DOHH2 (cell line): ENCODE measurements around the gene RGCC.

Experiments
- H3F3A ChIP-seq: fragments of 200-600 bp; sonication (generic), shearing (Covaris generic); 2 replicates; pipeline ENCODE4 v1.6.0; 2016; ENCODE audit warnings: antibody characterized with exemption, mild to moderate bottlenecking; ENCODE audit not compliant: control insufficient read depth, insufficient read depth
- H3K27ac ChIP-seq: fragments of 200-600 bp; sonication (generic); 2 replicates; pipeline ENCODE4 v1.5.1; 2014; ENCODE audit warnings: low read depth, mild to moderate bottlenecking, low read length, moderate library complexity
- H3K27me3 ChIP-seq: fragments of 200-600 bp; sonication (generic); 2 replicates; pipeline ENCODE4 v1.6.1; 2014; ENCODE audit warnings: mild to moderate bottlenecking, low read length, mixed read lengths; ENCODE audit not compliant: control insufficient read depth
- H3K36me3 ChIP-seq: fragments of 200-600 bp; sonication (generic); 2 replicates; pipeline ENCODE4 v1.6.1; 2014; ENCODE audit warnings: mild to moderate bottlenecking, low read length, moderate library complexity, mixed read lengths; ENCODE audit not compliant: control insufficient read depth
- H3K4me1 ChIP-seq: fragments of 200-600 bp; sonication (generic); 2 replicates; pipeline ENCODE4 v1.6.1; 2014; ENCODE audit warnings: mild to moderate bottlenecking, low read length, mixed read lengths; ENCODE audit not compliant: control insufficient read depth
- H3K4me2 ChIP-seq: fragments of 200-600 bp; sonication (generic); 2 replicates; pipeline ENCODE4 v1.6.0; 2014; ENCODE audit warnings: mild to moderate bottlenecking, low read length, moderate library complexity
- H3K4me3 ChIP-seq: fragments of 200-600 bp; sonication (generic); 2 replicates; pipeline ENCODE4 v1.5.1; 2014; ENCODE audit warnings: mild to moderate bottlenecking, low read length, mixed read lengths
- H3K79me2 ChIP-seq: fragments of 200-600 bp; sonication (generic); 2 replicates; pipeline ENCODE4 v1.6.1; 2014; ENCODE audit warnings: mild to moderate bottlenecking, low read length, mixed read lengths; ENCODE audit not compliant: control insufficient read depth
- H3K9me2 ChIP-seq: fragments of 200-600 bp; sonication (generic); replicated peaks from 2 replicates; pipeline ENCODE4 v1.6.1; 2014; ENCODE audit warnings: mild to moderate bottlenecking, low read length, mixed read lengths; ENCODE audit not compliant: control insufficient read depth
- H3K9me3 ChIP-seq: fragments of 200-600 bp; sonication (generic); 2 replicates; pipeline ENCODE4 v1.6.1; 2014; ENCODE audit warnings: antibody characterized with exemption, low read length, mixed read lengths; ENCODE audit not compliant: control insufficient read depth, insufficient read depth
- H4K20me1 ChIP-seq: fragments of 200-600 bp; sonication (generic); 2 replicates; pipeline ENCODE4 v1.6.0; 2014; ENCODE audit warnings: low read depth, mild to moderate bottlenecking, antibody characterized with exemption, low read length, moderate library complexity; ENCODE audit not compliant: control insufficient read depth, insufficient read depth
- EZH2phosphoT487 ChIP-seq: fragments of 200-600 bp; sonication (generic); IDR thresholded peaks from 2 replicates; pipeline ENCODE4 v1.6.1; 2017; ENCODE audit warnings: borderline replicate concordance, mild to moderate bottlenecking, antibody characterized with exemption, low read length, moderate library complexity, mixed read lengths
- TF ChIP-seq, protein P1 (sequence below): fragments of 200-600 bp; sonication (generic); IDR thresholded peaks from one replicate; pipeline ENCODE4 v1.5.1; 2014; ENCODE audit warnings: antibody characterized with exemption, mild to moderate bottlenecking, low read depth, low read length; ENCODE audit not compliant: poor library complexity, severe bottlenecking

Gene RGCC

DNA sequence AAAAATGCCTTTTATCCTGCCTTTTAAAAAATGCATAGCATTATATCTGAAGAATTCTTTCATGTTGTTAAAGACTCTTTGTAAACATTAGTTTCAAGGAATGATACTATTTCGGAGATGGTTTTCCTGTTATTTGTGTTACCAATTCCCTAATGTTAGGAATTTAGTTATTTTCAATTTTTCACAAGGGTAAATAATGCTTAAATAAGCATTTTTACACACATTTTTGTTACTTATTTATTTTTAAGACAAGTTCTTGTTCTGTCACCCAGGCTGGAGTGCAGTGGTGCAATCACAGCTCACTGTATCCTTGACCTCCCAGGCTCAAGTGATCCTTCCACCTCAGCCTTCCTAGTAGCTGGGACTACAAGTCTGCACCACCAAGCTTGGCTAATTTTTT lies 49.0 kb downstream of the RGCC start:
- H4K20me1 ChIP-seq = no peaks in the 10 kb centered on the region
- H3K4me2 ChIP-seq = no peak overlapping the region
- H3K4me1 ChIP-seq = peaks cover 55% of the 10 kb centered on the region
- H3K9me2 ChIP-seq = no peaks in the 10 kb centered on the region
- no peak overlapping the region for H3K4me3 ChIP-seq
- no peak overlapping the region for H3K27ac ChIP-seq
- H3K79me2 ChIP-seq = no peaks in the 10 kb centered on the region
- TF ChIP-seq, protein P1, sequence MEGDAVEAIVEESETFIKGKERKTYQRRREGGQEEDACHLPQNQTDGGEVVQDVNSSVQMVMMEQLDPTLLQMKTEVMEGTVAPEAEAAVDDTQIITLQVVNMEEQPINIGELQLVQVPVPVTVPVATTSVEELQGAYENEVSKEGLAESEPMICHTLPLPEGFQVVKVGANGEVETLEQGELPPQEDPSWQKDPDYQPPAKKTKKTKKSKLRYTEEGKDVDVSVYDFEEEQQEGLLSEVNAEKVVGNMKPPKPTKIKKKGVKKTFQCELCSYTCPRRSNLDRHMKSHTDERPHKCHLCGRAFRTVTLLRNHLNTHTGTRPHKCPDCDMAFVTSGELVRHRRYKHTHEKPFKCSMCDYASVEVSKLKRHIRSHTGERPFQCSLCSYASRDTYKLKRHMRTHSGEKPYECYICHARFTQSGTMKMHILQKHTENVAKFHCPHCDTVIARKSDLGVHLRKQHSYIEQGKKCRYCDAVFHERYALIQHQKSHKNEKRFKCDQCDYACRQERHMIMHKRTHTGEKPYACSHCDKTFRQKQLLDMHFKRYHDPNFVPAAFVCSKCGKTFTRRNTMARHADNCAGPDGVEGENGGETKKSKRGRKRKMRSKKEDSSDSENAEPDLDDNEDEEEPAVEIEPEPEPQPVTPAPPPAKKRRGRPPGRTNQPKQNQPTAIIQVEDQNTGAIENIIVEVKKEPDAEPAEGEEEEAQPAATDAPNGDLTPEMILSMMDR = no peak
- no peak for TF ChIP-seq EZH2phosphoT487
- peaks cover 29% of the 10 kb centered on the region for H3F3A ChIP-seq
- H3K36me3 ChIP-seq = peaks cover 18% of the 10 kb centered on the region
- H3K27me3 ChIP-seq = no peaks in the 10 kb centered on the region
- peaks cover 7% of the 10 kb centered on the region for H3K9me3 ChIP-seq

- no peak overlapping the region for H3K4me2 ChIP-seq
- H3K4me1 ChIP-seq = peaks cover 19% of the 10 kb centered on the region
- TF ChIP-seq, protein P1 = no peak
- TF ChIP-seq EZH2phosphoT487 = no peak
- no peak overlapping the region for H3K27ac ChIP-seq
- H4K20me1 ChIP-seq = no peaks in the 10 kb centered on the region
- H3K27me3 ChIP-seq = no peaks in the 10 kb centered on the region
- H3F3A ChIP-seq = peaks cover 12% of the 10 kb centered on the region; the same call in 1 of the 2 replicates
- no peaks in the 10 kb centered on the region for H3K9me3 ChIP-seq
- H3K9me2 ChIP-seq = no peaks in the 10 kb centered on the region
- H3K4me3 ChIP-seq = no peak overlapping the region
- H3K79me2 ChIP-seq = no peaks in the 10 kb centered on the region
- no peaks in the 10 kb centered on the region; the same call in 1 of the 2 replicates for H3K36me3 ChIP-seq
Measured at GRCh38 chr13:41509971-41510370, 52.6 kb downstream of the RGCC start.

DNA sequence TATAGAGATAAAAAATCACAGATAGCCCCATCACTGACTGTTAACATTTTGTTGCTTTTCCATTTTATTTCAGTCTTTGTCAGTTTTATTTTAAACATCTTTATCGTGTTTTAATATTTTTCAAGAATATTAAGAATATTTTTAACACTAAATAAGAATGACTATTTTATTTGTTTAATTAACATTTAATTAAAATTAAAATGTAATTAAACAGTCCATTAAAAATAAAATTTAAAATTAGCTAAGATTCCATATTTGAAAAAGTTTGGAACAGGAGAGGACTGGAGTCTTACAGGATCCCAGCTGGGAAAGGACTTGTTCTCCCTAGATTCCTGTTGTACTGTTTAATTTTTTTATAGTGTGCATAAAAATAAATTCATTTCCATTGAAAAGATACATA lies 54.5 kb downstream of the RGCC start:
- H3K9me2 ChIP-seq = no peaks in the 10 kb centered on the region
- no peaks in the 10 kb centered on the region; the same call in none of the 2 replicates for H3K4me1 ChIP-seq
- no peak overlapping the region for H3K4me3 ChIP-seq
- no peaks in the 10 kb centered on the region for H3K27me3 ChIP-seq
- H3K36me3 ChIP-seq = no peaks in the 10 kb centered on the region
- H3K27ac ChIP-seq = no peak overlapping the region
- peaks cover 6% of the 10 kb centered on the region; the same call in 1 of the 2 replicates for H3F3A ChIP-seq
- no peak for TF ChIP-seq EZH2phosphoT487
- TF ChIP-seq, protein P1 = no peak
- H3K79me2 ChIP-seq = no peaks in the 10 kb centered on the region
- no peak overlapping the region for H3K4me2 ChIP-seq
- no peaks in the 10 kb centered on the region for H4K20me1 ChIP-seq
- no peaks in the 10 kb centered on the region for H3K9me3 ChIP-seq
